HG02588 (cell line): Measurements from ENCODE around the gene FN3KRP.

Experiments used
- ATAC-seq: cut with Tn5 transposase; IDR thresholded peaks from one replicate; pipeline ENCODE4 v1.9.1; 2021; ENCODE audit warnings: mild to moderate bottlenecking, moderate library complexity; ENCODE audit not compliant: unreplicated experiment

FN3KRP gene

GRCh38 chr17:82716203-82717010 lies at the start of gene FN3KRP:
TSS of gene FN3KRP (plus strand) at chr17:82716706. CDS start at chr17:82716756, 50 bp downstream.
- peak; percentile 70 for ATAC-seq

- no peak for ATAC-seq
These were observed 49.4 kb upstream of the FN3KRP start for GRCh38 chr17:82666931-82667667.

- no peak for ATAC-seq
These were observed 48.9 kb upstream of the FN3KRP start for GRCh38 chr17:82667668-82668000.

GRCh38 chr17:82668024-82668630 lies 48.4 kb upstream of the FN3KRP start:
- no peak for ATAC-seq

- no peak for ATAC-seq
These were observed 47.8 kb upstream of the FN3KRP start for GRCh38 chr17:82668631-82669099.

- no peak for ATAC-seq
These were observed 45.6 kb upstream of the FN3KRP start for GRCh38 chr17:82670661-82671450.

- ATAC-seq = no peak
These were observed 41.6 kb upstream of the FN3KRP start for GRCh38 chr17:82674656-82675475.

- no peak for ATAC-seq
These were observed 40.8 kb upstream of the FN3KRP start for GRCh38 chr17:82675476-82676245.

GRCh38 chr17:82677353-82677925 lies 39.1 kb upstream of the FN3KRP start:
- ATAC-seq = no peak

- ATAC-seq = no peak
These were observed 38.1 kb upstream of the FN3KRP start for GRCh38 chr17:82678265-82678891.

- ATAC-seq = no peak
These were observed 36.7 kb upstream of the FN3KRP start for GRCh38 chr17:82679586-82680465.

GRCh38 chr17:82681547-82681946 lies 35.0 kb upstream of the FN3KRP start:
- no peak for ATAC-seq

GRCh38 chr17:82683534-82683933 lies 33.0 kb upstream of the FN3KRP start:
- ATAC-seq = no peak

GRCh38 chr17:82684228-82684841 lies 32.2 kb upstream of the FN3KRP start:
- ATAC-seq = no peak

GRCh38 chr17:82685291-82685690 lies 31.2 kb upstream of the FN3KRP start:
- ATAC-seq = no peak

GRCh38 chr17:82686366-82687324 lies 29.9 kb upstream of the FN3KRP start:
- no peak for ATAC-seq
